ENCODE results near the gene SAMD4B. TPM values are rescaled to one million over a fixed set of nuclear protein-coding genes. Genes with fewer than 3 reads are reported as not detected.
"Not testable (repeated sequence)": the region's sequence is repeated elsewhere in the genome, so short reads cannot be mapped to it uniquely, and the experiment has no call there.

SAMD4B gene
- total RNA-seq, 6 experiments from 2014 or later = 23.0 to 45.6 (median 31.6) TPM

DNA sequence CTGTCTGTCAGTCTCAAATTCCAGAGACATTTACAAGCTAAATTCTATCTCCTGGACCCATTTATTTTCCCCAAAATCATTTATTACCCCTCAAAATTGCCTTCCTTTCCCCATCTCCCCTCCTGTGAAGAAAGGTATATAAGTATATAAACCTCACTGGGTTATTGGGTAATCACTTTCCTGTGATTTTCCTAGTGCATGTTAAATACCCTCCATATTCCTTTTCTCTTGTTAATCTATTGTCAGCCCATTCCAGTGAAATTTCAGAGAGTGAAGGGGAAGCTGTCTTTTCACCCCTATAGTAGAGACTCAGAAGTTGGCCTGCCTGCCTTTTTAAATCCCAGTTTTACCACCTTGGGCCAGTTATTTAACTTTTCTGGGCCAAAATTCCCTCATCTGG lies 36.1 kb upstream of the SAMD4B start:
- Histone ChIP-seq H3K27ac (no peak overlapping the region), H3K36me3 (no peaks in the 10 kb centered on the region)
- ATAC-seq = no peak

DNA sequence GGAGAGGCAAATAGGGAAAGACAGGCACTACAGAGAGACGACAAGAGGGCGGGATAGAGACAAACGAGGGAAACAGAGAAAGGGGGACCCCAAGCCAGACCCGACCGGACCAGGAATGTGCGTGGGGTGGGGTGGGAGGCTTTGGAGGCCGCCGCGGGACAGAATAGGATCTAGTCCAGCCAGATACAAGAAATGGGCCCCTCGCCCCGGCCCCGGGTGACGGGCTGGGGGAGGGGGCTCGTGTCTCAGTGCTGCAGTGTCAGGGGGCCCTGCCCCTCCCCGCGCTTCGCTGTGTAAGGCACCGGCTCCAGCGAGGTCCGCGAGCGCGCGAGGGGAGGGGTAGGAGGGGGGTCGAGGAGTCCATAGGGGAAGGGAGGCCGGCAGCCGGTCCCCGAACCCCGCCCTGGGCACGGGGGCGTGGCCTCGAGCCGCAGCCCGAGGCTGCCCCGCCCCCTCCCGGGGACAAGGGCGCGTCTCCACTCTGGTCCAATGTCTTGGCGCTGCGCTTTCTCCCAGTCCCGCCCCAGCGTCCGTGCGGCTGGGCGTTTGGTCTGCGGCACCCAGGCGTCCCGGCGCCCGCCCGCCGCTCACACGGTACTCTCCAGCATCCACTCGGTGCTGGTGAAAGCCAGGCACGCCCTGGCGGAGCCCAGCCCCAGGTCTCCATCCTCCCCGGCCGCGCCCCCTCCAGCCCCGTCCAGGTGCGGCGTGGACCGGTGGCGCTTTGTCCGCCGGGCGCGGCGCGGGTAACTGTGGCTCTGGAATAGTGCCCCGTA lies 35.0 kb upstream of the SAMD4B start:
- Histone ChIP-seq H3K4me1 (peaks cover 0 to 5% (median 0%) of the 10 kb centered on the region in 4 donors), H3K4me3 (no peak overlapping the region), H3K9me3 (no peaks in the 10 kb centered on the region), H3K27ac (no peak overlapping the region), H3K36me3 (no peaks in the 10 kb centered on the region), H3K27me3 (peaks cover 4 to 12% of the 10 kb centered on the region in 2 donors)
- 16% methylated on average over 12 of the region's 71 CpGs for WGBS (ENCODE audit: insufficient coverage, low coverage, low lambda C conversion rate, missing lambda C conversion rate)
- DNase-seq (no peak), ATAC-seq (peak; percentile 28 to 44 (median 34))
- TF ChIP-seq, protein P1, sequence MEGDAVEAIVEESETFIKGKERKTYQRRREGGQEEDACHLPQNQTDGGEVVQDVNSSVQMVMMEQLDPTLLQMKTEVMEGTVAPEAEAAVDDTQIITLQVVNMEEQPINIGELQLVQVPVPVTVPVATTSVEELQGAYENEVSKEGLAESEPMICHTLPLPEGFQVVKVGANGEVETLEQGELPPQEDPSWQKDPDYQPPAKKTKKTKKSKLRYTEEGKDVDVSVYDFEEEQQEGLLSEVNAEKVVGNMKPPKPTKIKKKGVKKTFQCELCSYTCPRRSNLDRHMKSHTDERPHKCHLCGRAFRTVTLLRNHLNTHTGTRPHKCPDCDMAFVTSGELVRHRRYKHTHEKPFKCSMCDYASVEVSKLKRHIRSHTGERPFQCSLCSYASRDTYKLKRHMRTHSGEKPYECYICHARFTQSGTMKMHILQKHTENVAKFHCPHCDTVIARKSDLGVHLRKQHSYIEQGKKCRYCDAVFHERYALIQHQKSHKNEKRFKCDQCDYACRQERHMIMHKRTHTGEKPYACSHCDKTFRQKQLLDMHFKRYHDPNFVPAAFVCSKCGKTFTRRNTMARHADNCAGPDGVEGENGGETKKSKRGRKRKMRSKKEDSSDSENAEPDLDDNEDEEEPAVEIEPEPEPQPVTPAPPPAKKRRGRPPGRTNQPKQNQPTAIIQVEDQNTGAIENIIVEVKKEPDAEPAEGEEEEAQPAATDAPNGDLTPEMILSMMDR (IDR thresholded peaks at IDR 0.05) = no peak
- TF ChIP-seq POLR2A (IDR thresholded peaks at IDR 0.05) = no peak
- intact Hi-C loops (cut with DNase I) = no loop called here

More for the DNA sequence above, 36.1 kb upstream of the SAMD4B start:
- peaks cover 4 to 12% of the 10 kb centered on the region in 2 donors for H3K27me3 ChIP-seq
- no peak overlapping the region for H3K4me3 ChIP-seq
- TF ChIP-seq, protein P1 (IDR thresholded peaks at IDR 0.05) = no peak
- no peak for TF ChIP-seq POLR2A (IDR thresholded peaks at IDR 0.05)
- H3K4me1 ChIP-seq = peaks cover 0 to 5% (median 0%) of the 10 kb centered on the region in 4 donors
- intact Hi-C loops (cut with DNase I) = no loop called here
- H3K9me3 ChIP-seq = no peaks in the 10 kb centered on the region
- DNase-seq = no peak

DNA sequence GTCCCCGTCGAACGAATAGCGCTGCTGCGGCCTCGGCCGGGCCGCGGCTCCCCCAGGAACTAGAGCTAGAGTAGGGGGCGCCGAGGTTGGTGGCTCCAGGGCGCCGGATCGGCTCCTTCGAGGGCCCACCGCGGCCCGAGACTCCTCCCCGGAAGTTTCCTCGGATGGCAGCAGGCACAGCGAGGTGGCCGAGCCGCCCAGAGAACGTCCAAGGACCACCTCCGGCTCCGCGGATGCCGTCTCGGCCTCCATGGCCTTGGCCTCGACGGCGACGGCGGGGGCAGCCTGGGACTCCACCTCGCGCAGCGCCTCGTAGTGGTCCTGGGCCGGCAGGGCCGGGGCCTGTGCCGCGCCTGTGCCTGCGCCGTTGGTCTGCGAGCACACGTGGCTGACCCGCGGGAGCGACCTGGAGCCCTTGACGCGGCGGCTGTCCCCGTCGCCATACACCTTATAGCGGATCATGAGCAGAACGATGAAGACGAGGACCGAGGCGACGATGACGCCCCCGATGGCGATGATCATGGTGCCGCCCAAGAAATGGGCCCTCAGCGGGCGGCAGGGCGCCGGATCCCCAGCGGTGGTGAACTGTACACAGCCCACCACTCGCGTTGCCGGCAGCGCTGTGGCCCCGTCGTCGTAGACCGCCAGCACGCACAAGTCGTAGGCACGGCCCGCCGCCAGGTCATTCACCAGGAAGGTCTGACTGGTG lies 34.2 kb upstream of the SAMD4B start:
- WGBS (ENCODE audit: insufficient coverage, low coverage, low lambda C conversion rate, missing lambda C conversion rate) = 20% methylated on average over 2 of the region's 82 CpGs

DNA sequence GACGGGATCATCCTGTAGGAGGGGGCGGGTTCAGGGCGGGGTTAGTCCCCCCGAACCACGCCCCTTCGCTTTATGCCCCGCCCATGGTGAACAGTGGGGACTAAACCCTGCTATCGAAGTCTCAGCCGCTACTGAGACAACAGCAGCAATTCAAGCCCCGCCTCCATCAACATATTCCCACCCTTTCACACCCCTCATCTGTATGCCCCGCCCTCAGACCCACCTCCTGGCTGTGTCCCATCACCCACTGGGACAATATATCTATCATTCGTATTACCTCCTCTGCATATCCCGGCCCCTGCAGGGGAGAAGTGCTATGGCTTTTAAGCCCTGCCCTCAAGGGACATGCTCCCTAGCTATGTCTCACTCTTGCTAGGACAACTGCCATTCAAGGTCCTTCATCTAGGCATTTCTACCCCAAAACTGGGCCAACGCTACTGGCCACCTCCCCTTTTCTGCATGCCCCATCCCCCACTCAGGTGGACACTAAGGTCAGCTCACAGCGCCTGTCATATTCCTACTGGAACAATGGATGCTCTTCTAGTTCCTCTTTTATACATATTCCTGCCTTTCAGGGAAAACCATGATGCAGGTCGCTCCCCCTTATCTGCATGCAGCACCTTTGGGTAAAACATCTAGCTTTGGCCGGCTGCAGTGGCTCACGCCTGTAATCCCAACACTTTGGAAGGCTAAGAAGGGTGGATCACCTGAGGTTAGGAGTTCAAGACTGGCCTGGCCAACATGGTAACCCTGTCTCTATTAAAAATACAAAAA lies 33.5 kb upstream of the SAMD4B start:
- Histone ChIP-seq H3K4me1 (peaks cover 0 to 5% (median 0%) of the 10 kb centered on the region in 4 donors), H3K4me3 (no peak overlapping the region), H3K27ac (no peak overlapping the region), H3K36me3 (no peaks in the 10 kb centered on the region), H3K9me3 (no peaks in the 10 kb centered on the region), H3K27me3 (peaks cover 4 to 12% of the 10 kb centered on the region in 2 donors)
- 57% methylated on average over 6 of the region's 18 CpGs for WGBS (ENCODE audit: insufficient coverage, low coverage, low lambda C conversion rate, missing lambda C conversion rate)
- TF ChIP-seq, protein P1 (IDR thresholded peaks at IDR 0.05) = no peak
- TF ChIP-seq POLR2A (IDR thresholded peaks at IDR 0.05) = no peak
- ATAC-seq = peak in 1 of 4 donors; percentile 24
- intact Hi-C loops (cut with DNase I) = no loop called here
- DNase-seq = no peak

More for the DNA sequence above, 34.2 kb upstream of the SAMD4B start:
- no peaks in the 10 kb centered on the region for H3K9me3 ChIP-seq
- ATAC-seq (no peak), DNase-seq (no peak)
- intact Hi-C loops (cut with DNase I) = no loop called here
- H3K27me3 ChIP-seq = peaks cover 4 to 12% of the 10 kb centered on the region in 2 donors
- TF ChIP-seq, protein P1 (IDR thresholded peaks at IDR 0.05) = no peak
- TF ChIP-seq POLR2A (IDR thresholded peaks at IDR 0.05) = no peak
- peaks cover 0 to 5% (median 0%) of the 10 kb centered on the region in 4 donors for H3K4me1 ChIP-seq
- no peaks in the 10 kb centered on the region for H3K36me3 ChIP-seq
- H3K27ac ChIP-seq = no peak overlapping the region
- no peak overlapping the region for H3K4me3 ChIP-seq

DNA sequence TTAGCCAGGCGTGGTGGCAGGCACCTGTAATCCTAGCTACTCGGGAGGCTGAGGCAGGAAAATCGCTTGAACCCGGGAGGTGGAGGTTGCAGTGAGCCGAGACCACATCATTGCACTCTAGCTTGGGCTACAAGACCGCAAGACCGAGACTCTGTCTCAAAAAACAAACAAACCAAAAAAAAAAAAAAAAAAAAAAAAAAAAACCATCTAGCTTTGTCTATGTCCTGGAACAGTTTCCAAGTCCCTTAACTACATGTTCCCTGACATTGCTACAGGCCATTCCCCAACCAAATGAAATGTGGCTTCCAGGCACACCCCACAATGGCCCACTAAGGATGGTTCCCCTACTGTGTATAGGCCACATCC lies 32.9 kb upstream of the SAMD4B start:
- H3K27me3 ChIP-seq = peaks cover 4 to 12% of the 10 kb centered on the region in 2 donors
- H3K27ac ChIP-seq; H3K4me1 ChIP-seq; H3K36me3 ChIP-seq; ATAC-seq; intact Hi-C loops (cut with DNase I); H3K4me3 ChIP-seq; H3K9me3 ChIP-seq; DNase-seq: not testable (repeated sequence)
- 100% methylated on average over 1 of the region's 7 CpGs for WGBS (ENCODE audit: insufficient coverage, low coverage, low lambda C conversion rate, missing lambda C conversion rate)
